GM23248 (cell line): Measurements from ENCODE around the gene POLR1H.

Experiments
- EZH2 ChIP-seq: fragments of 200-600 bp; sonication (generic); IDR thresholded peaks from 2 replicates; pipeline ENCODE4 v1.6.1; 2018; ENCODE audit warnings: antibody characterized with exemption, mild to moderate bottlenecking; ENCODE audit not compliant: insufficient read depth, poor library complexity, severe bottlenecking
- EZH2phosphoT487 ChIP-seq: fragments of 200-600 bp; sonication (generic); IDR thresholded peaks from 2 replicates; pipeline ENCODE4 v1.6.1; 2018; ENCODE audit warnings: antibody characterized with exemption, moderate library complexity, mild to moderate bottlenecking, low read depth; ENCODE audit not compliant: insufficient read depth

- TF ChIP-seq EZH2: no peak
- no peak for TF ChIP-seq EZH2phosphoT487
Observed at GRCh38 chr6:30041821-30042220, 19.2 kb upstream of the POLR1H start.
